ENCODE results near the gene SCARB1. TPM values are rescaled to one million over a fixed set of nuclear protein-coding genes. Genes with fewer than 3 reads are reported as not detected.
A peak's percentile ranks its signal among the peaks of the same experiment; 100 is the strongest.

SCARB1 gene
- total RNA-seq, 1 experiment from 2014 or later, result 68.3 TPM

DNA sequence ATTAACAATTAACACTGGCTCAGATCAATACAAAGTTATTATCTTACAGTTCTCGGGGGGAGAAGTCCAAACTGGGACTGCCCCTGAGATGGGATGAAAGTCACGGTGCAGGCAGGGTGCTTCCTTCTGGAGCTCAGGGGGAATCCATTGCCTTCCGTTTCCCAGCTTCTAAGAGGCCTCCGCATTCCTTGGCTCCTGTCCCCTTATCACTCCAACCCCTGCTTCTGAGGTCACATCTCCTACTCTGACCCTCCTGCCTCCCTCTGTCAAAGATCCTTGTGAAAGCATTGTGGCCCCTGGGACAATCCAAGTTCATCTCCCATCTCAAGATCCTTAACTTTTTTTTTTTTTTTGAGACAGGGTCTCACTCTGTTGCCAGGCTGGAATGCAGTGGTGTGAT lies 30.8 kb downstream of the SCARB1 start:
- DNase-seq (ENCODE audit: low spot score), result no peak
- TF ChIP-seq ELF4 (CRISPR knock-in tag; IDR thresholded peaks at IDR 0.05; ENCODE audit: low read depth) (no peak), E2F5 (CRISPR knock-in tag; IDR thresholded peaks at IDR 0.05) (no peak), ZNF416 (CRISPR knock-in tag; IDR thresholded peaks at IDR 0.05) (no peak), ZBTB43 (CRISPR knock-in tag; IDR thresholded peaks at IDR 0.05) (no peak), NR2C2 (CRISPR knock-in tag; IDR thresholded peaks at IDR 0.05) (no peak), RORB (CRISPR knock-in tag; IDR thresholded peaks at IDR 0.05) (no peak), JUN (CRISPR knock-in tag; IDR thresholded peaks at IDR 0.05) (no peak), JAZF1 (CRISPR knock-in tag; IDR thresholded peaks at IDR 0.05) (no peak), ZNF219 (CRISPR knock-in tag; IDR thresholded peaks at IDR 0.05; ENCODE audit: borderline replicate concordance) (no peak), GTF2I (CRISPR knock-in tag; conservative IDR thresholded peaks at IDR 0.05) (no peak)
- TF ChIP-seq, protein P1, sequence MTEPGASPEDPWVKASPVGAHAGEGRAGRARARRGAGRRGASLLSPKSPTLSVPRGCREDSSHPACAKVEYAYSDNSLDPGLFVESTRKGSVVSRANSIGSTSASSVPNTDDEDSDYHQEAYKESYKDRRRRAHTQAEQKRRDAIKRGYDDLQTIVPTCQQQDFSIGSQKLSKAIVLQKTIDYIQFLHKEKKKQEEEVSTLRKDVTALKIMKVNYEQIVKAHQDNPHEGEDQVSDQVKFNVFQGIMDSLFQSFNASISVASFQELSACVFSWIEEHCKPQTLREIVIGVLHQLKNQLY (CRISPR knock-in tag; IDR thresholded peaks at IDR 0.05), result no peak
- TF ChIP-seq, protein P2, sequence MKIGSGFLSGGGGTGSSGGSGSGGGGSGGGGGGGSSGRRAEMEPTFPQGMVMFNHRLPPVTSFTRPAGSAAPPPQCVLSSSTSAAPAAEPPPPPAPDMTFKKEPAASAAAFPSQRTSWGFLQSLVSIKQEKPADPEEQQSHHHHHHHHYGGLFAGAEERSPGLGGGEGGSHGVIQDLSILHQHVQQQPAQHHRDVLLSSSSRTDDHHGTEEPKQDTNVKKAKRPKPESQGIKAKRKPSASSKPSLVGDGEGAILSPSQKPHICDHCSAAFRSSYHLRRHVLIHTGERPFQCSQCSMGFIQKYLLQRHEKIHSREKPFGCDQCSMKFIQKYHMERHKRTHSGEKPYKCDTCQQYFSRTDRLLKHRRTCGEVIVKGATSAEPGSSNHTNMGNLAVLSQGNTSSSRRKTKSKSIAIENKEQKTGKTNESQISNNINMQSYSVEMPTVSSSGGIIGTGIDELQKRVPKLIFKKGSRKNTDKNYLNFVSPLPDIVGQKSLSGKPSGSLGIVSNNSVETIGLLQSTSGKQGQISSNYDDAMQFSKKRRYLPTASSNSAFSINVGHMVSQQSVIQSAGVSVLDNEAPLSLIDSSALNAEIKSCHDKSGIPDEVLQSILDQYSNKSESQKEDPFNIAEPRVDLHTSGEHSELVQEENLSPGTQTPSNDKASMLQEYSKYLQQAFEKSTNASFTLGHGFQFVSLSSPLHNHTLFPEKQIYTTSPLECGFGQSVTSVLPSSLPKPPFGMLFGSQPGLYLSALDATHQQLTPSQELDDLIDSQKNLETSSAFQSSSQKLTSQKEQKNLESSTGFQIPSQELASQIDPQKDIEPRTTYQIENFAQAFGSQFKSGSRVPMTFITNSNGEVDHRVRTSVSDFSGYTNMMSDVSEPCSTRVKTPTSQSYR (CRISPR knock-in tag; IDR thresholded peaks at IDR 0.05), result no peak
- TF ChIP-seq, protein P3, sequence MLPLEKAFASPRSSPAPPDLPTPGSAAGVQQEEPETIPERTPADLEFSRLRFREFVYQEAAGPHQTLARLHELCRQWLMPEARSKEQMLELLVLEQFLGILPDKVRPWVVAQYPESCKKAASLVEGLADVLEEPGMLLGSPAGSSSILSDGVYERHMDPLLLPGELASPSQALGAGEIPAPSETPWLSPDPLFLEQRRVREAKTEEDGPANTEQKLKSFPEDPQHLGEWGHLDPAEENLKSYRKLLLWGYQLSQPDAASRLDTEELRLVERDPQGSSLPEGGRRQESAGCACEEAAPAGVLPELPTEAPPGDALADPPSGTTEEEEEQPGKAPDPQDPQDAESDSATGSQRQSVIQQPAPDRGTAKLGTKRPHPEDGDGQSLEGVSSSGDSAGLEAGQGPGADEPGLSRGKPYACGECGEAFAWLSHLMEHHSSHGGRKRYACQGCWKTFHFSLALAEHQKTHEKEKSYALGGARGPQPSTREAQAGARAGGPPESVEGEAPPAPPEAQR (CRISPR knock-in tag; IDR thresholded peaks at IDR 0.05), result no peak
- Mint-ChIP-seq H3K27ac (no peak overlapping the region), H3K4me3 (no peak overlapping the region), H3K27me3 (ENCODE audit: low read depth) (no peaks in the 10 kb centered on the region), H3K9me3 (peaks cover 11% of the 10 kb centered on the region), H3K36me3 (peaks cover 9% of the 10 kb centered on the region; the same call in 1 of the 2 replicates), H3K4me1 (peaks cover 48% of the 10 kb centered on the region)
- no peak for ATAC-seq
- ChIA-PET POLR2A (interaction anchor here (0.7 kb wide), 1 partner anchor 8 kb away, joined by 4 read pairs; no protein-coding TSS in a partner anchor), CTCF (interaction anchor here (0.7 to 3.4 kb wide), 3 partner anchors 8 to 67 kb away, joined by 3 to 17 read pairs (median 4); no protein-coding TSS in a partner anchor)

- Mint-ChIP-seq H3K27ac (peak overlapping the region; percentile 42), H3K27me3 (ENCODE audit: low read depth) (no peaks in the 10 kb centered on the region)
Observed at GRCh38 chr12:124831590-124831989, 32.1 kb downstream of the SCARB1 start.

More at GRCh38 chr12:124831590-124831989, 32.1 kb downstream of the SCARB1 start:
- H3K4me1 Mint-ChIP-seq, result peaks cover 44% of the 10 kb centered on the region
- ChIA-PET CTCF (no interaction called here), POLR2A (no interaction called here)
- no peak for ATAC-seq
- no peak overlapping the region for H3K4me3 Mint-ChIP-seq
- no peak for DNase-seq (ENCODE audit: low spot score)
- TF ChIP-seq, protein P4, sequence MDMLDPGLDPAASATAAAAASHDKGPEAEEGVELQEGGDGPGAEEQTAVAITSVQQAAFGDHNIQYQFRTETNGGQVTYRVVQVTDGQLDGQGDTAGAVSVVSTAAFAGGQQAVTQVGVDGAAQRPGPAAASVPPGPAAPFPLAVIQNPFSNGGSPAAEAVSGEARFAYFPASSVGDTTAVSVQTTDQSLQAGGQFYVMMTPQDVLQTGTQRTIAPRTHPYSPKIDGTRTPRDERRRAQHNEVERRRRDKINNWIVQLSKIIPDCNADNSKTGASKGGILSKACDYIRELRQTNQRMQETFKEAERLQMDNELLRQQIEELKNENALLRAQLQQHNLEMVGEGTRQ (CRISPR knock-in tag; IDR thresholded peaks at IDR 0.05), result no peak
- TF ChIP-seq JUN (CRISPR knock-in tag; IDR thresholded peaks at IDR 0.05), result no peak
- TF ChIP-seq, protein P5, sequence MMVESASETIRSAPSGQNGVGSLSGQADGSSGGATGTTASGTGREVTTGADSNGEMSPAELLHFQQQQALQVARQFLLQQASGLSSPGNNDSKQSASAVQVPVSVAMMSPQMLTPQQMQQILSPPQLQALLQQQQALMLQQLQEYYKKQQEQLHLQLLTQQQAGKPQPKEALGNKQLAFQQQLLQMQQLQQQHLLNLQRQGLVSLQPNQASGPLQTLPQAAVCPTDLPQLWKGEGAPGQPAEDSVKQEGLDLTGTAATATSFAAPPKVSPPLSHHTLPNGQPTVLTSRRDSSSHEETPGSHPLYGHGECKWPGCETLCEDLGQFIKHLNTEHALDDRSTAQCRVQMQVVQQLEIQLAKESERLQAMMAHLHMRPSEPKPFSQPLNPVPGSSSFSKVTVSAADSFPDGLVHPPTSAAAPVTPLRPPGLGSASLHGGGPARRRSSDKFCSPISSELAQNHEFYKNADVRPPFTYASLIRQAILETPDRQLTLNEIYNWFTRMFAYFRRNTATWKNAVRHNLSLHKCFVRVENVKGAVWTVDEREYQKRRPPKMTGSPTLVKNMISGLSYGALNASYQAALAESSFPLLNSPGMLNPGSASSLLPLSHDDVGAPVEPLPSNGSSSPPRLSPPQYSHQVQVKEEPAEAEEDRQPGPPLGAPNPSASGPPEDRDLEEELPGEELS (CRISPR knock-in tag; IDR thresholded peaks at IDR 0.05), result no peak
- peaks cover 11% of the 10 kb centered on the region for H3K9me3 Mint-ChIP-seq
- peaks cover 9% of the 10 kb centered on the region; the same call in 1 of the 2 replicates for H3K36me3 Mint-ChIP-seq

Data from WTC11 (cell line).